Measurements from ENCODE around the gene TMEM239. TPM values are rescaled to one million over a fixed set of nuclear protein-coding genes. Genes with fewer than 3 reads are reported as not detected.

The TMEM239 gene
- total and polyA plus RNA-seq, 2 of the 8 experiments (the other 6 are each of a cell fraction or from before 2014, with no cell fraction given) = not detected

DNA sequence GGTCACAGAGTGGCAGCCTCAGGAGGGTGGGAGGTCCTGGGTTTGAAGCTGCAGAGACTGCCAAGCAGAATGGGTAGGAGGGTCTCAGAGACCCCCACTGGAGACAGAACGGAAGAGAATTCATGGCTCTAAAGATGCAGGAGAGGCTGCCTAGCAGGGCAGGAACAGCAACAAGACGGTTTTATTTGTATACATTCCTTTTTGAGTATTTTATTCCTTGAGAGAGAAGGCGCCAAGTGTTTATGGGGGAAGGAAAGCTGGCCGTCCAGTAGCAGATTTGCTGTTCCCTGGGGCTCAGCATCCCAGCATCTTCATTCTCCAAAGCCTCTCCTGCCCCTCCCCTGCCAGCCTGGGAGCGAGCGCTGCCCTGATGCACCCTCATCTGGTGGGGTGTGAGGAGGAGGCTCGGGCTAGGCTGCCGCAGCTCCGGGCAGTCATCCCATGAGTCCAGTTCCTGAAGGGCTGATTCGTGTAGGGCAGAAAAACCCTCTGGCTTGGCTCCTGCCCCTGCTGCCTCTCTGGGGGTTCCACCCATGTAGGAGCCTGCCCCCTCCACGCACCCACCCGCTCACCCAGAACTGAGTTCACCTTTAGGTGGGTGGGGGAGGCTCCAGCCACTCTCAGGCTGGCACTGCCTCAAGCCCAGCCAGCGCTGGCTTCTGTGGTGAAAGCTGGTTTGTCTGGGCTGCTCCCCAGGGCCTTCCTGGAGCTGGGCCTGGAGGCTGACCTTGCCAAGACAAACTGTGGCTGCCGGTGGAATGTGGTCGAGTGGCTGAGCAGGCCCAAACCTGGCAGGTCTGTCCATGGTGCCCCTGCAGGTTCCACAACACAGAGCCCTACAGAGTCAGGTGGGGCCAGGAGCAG, 48.2 kb upstream of the TMEM239 start (continued):
- TF ChIP-seq JUN (IDR thresholded peaks at IDR 0.05; ENCODE audit: low read depth, low read length) = no peak
- no peak for TF ChIP-seq RAD21 (IDR thresholded peaks at IDR 0.05 in 1 of 2, conservative IDR thresholded peaks at IDR 0.05 in 1 of 2; ENCODE audit: low read depth in 2 of 2, low read length in 2 of 2)
- no peak for TF ChIP-seq RXRA (IDR thresholded peaks at IDR 0.05; ENCODE audit: insufficient read depth, low read depth, low read length)
- no peak for TF ChIP-seq ZNF274 (IDR thresholded peaks at IDR 0.05; ENCODE audit: borderline replicate concordance, extremely low read depth, low read length)
- TF ChIP-seq SIN3A (conservative IDR thresholded peaks at IDR 0.05 in 1 of 2, IDR thresholded peaks at IDR 0.05 in 1 of 2; ENCODE audit: low read depth in 1 of 2, low read length in 2 of 2) = no peak
- no peak for TF ChIP-seq NRF1 (IDR thresholded peaks at IDR 0.05; ENCODE audit: low read depth, low read length)
- TF ChIP-seq, protein P1, sequence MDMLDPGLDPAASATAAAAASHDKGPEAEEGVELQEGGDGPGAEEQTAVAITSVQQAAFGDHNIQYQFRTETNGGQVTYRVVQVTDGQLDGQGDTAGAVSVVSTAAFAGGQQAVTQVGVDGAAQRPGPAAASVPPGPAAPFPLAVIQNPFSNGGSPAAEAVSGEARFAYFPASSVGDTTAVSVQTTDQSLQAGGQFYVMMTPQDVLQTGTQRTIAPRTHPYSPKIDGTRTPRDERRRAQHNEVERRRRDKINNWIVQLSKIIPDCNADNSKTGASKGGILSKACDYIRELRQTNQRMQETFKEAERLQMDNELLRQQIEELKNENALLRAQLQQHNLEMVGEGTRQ (IDR thresholded peaks at IDR 0.05; ENCODE audit: low read length) = no peak
- TF ChIP-seq HDAC2 (IDR thresholded peaks at IDR 0.05; ENCODE audit: borderline replicate concordance in 1 of 2, low read depth in 2 of 2, low read length in 2 of 2) = no peak

Data from H1 (cell line).